Stimulated activated CD8-positive, alpha-beta memory T cell treated with anti-CD3 and anti-CD28 coated beads, Interleukin-15, amount 100 ng/mL, for 24 hours (primary cell): ENCODE measurements around the gene FLNC.

Source experiments
- DNase-seq: peaks from one replicate; pipeline ENCODE4 v3.0.0-alpha.2; 2020; ENCODE audit warnings: low read depth

Gene FLNC

DNA sequence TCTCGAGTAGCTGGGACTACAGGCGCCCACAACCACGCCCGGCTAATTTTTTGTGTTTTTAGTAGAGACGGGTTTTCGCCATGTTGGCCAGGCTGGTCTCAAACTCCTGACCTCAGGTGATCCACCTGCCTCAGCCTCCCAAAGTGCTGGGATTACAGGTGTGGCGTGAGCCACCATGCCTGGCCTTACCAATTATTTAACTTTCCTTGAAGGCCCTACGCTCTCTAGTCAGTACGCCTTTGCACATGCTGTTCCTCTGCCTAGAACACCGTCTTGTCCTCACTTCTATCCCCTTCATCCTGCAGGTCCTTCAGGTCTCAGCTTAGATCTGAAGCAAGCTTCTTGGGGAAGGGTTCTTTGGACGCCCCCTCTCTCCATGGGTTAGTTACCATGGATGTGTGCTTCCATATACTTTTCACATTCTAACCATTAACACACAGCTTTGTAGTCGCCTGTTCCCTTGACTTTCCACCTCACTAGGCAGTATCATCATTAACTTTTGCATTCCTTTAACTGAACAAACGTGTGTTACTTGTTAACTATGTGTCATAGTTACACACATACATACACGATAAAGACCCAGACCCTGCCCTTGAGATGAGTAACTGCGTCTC is 31.9 kb downstream of the FLNC start:
- DNase-seq: no peak

DNA sequence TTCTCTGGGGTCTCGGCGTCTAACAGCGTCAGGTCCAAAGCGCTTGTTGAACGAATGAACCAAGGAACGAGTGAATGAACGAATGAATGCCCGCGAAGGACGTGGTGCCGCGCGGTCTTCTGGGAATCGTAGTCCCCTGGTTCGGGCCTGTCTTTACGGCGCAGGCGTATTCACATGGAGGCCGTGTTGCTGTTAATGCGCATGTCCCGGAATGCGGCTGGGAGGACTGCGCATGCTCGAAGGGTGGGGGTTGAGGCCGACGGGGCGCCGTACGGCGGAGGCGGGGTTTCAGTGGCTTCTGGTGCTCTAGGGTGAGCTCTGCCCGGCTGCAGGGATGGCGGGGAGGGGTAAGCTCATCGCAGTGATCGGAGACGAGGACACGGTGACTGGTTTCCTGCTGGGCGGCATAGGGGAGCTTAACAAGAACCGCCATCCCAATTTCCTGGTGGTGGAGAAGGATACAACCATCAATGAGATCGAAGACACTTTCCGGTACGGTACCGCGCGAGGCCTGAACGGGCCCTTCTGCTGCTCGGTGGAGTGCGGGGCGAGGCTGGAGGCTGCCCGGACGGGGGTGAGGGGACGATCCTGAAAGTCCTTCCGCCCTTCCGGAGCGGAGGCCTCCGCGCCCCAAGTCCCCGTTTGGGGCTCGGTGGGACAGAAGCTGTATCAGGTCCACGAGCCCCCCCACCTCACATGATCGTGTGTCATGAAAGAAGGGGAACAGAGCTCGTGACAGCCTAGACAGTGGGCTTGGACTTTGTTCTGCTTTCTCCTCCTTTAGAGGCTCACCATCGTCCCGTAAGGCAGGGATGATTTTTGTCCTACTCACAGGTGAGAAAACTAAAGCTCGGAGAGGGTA is 32.6 kb downstream of the FLNC start, which contains the start of gene ATP6V1F:
TSS of gene ATP6V1F (plus strand) at position 286 of the 862 bp plus-strand sequence. CDS start at position 335, 49 bp downstream.
- DNase-seq: peak; percentile 99

DNA sequence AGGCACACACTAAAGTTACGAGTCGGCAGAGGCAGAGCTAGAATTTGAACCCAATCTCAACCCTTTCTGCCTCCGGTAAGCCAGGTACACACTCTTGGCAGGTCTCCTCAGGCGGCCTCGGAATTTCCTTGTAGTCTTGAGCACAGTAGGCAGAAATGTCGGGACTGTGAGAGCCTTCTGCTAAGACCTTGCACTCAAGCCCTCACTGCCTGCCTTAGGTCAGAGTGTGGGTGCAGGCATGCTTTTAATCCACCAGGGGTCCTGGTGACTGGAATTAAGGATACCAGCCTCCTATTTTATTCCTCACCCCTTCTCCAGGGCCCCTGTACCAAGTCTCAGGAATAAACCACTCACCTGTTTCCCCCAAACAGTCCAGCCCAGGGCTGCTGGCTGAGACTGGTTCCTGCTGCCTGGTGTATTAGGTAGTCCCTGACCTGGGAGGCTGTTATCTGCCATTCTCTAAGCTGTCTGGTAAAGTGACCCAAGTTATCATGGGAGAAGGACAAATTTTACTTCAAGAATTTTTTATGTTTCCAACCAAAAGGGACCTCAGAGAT is 33.3 kb downstream of the FLNC start:
- no peak for DNase-seq

DNA sequence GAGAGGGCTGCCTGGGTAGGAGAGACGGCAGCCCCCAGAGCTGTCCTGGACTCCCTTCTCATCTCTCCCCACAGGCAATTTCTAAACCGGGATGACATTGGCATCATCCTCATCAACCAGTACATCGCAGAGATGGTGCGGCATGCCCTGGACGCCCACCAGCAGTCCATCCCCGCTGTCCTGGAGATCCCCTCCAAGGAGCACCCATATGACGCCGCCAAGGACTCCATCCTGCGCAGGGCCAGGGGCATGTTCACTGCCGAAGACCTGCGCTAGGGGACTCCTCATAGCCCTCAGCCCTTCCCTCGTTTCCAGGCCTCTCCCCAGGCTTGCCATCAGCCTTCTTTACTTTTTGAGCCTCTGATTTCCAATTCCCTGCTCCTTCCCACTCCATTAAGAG is 35.1 kb downstream of the FLNC start:
- no peak for DNase-seq

DNA sequence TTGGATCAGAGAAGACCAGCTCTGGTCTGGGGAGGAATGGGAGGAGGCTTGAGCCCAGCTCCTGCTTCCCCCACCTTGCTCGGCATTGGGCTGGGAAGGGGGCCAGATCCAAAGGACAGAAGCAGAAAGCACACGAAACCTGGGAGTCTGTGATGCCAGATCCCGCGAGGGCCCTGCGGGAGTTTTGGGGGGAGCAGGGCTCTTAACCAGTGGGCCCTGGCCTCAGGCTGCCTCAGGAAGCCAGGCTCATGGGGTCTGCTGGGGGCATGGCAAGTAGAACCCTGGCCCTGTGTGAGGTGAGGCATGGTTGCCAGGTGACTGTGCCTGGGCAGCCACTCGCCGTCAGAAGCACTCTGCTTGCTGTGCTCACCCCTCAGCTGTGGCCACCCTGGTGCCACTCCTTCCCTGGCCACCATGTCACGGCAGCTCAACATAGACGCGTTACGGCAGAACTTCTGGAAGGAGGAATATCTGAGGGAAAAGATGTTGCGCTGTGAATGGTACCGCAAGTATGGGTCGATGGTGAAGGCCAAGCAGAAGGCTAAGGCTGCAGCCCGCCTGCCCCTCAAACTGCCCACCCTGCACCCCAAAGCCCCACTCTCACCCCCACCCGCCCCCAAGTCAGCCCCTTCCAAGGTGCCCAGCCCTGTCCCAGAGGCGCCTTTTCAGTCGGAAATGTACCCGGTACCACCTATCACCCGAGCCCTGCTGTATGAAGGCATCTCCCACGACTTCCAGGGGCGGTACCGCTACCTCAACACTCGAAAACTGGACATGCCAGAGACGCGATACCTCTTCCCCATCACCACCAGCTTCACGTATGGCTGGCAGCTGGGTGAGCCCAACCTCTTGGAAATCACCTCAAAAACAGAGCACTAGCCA is 36.0 kb downstream of the FLNC start:
- no peak for DNase-seq

DNA sequence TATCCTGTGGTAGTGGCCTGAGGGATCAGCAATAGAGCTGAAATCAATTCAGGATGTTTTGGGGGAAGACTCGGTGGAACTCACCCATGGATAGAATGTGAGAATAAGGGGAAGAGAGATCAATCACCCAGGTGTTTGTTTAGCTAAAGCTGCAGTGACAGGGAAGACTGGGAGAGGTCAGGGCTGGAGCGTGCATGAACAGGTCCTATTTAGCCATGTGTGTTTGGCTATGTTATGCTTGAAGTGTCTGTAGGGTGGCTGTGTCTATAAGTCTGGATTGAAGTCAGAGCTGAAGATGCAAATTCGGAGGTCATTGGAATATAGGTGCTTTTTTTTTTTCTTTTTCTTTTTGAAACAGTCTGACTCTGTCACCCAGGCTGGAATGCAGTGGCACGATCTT is 37.0 kb downstream of the FLNC start:
- no peak for DNase-seq

DNA sequence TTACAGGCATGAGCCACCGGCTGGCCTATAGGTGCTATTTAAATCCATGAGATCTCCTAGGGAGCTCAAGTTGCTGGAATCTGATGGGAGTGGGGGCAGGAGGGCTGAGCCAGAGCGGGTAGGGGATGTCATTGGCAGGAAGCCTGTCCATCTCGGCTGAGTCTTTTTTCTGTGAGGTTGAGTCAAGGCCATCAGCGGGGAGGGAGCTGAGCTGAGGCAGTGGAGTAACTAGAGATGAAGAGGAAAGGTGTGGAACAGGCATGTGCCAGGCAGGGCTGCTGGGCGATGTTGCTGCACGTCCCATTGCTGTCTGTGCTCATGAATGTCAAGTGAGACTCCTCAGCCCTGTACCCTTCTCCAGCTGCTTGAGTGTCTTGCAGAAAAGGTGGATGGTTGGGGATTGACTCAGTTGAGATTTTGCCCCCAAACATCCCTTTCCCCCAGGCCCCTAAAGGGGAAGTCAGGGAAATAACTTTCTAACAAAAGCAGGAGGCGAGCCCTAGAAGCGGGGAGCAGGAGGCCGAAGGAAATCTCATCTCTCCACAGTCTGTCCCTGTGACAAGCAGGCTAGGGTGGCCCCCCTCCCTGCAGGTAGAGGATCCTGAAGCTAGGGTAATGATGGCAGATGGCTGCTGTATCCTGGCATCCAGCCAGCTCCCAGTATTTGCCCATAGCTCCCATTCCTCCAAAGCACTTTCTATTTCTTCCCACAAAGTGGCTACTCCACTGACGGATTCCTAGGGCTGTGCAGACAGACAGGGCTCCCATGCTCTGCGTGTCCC is 37.8 kb downstream of the FLNC start:
- DNase-seq: no peak

DNA sequence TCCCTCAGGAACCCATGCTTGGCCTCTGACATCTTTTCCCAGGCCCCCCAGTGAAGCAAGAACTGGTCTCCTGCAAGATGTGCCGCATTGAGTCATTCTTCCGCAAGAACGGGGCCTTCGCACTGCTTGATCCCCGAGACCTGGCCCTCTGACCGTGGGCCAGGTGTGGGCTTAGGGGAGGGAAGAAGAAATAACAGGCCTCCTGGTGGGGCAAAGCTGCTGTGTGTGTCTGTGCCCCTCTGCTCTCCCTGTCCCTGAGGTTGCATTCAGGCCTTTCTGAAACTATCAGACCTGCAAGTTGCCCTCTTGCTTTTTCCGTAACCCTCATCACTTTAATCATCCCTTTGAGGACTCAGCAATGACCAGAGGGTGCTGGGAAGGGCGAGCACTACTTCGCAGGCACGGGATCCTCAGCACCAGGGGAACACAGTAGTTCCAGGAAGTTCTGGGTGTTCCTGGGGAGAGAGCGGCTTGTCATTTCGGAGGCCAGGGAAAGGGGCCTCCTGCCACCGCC is 38.5 kb downstream of the FLNC start:
- no peak for DNase-seq

DNA sequence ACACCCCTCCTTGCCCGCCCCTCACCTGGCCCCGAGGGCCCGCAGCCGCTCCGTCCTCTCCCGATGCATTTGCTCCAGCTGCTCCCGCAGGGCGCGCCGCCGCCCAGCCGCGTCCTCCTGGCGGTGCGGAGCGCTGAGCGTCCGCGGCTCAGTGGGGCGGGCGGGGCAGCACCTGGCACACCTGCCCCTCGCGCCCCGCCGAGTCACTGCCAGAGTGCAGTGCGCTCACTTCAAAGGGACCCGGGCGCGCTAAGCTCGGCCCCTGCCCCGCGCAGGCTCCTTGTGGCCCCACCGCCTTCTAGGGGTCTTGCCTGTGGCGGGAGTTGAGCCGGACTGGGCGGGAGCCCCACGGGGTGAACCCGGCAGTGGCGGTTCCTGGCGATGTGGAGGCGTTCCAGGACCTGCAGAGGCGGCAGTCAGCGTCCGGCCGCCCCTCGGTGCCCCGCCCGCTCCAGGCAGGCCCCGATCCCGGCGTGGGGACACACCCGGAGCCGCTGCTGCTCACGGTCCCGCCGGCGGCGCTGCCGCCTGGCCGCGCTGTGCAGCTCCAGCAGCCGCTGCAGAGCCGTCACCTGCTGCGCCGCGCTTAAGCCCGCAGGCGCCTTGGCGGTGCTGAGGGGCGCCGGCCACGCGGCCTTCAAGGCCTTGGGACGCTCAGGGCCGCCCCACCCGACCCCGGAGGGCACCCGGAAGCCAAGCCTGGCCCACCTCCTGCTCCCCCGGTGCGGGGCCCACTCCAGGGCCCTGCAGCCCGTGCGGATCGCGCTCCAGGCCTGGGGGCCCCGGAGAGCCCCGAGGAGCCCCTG is 39.1 kb downstream of the FLNC start:
- DNase-seq: no peak

DNA sequence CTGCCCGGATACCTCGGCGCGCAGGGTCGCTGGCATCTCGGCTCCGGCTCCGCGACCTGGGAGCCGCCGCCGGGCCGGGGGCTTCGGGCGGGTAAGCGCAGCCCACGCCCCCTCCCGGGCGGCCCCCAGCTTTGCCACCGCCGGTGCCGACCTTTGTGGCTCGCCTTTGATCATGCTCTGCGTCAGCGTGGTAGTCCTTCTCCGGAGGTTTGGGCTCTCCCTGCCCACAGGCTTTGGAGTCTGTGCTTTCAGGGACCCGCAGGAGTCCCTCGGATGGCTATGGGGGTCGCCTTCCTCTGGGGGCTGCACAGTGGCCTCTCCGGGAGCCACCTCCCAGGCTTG is 39.7 kb downstream of the FLNC start:
- no peak for DNase-seq

DNA sequence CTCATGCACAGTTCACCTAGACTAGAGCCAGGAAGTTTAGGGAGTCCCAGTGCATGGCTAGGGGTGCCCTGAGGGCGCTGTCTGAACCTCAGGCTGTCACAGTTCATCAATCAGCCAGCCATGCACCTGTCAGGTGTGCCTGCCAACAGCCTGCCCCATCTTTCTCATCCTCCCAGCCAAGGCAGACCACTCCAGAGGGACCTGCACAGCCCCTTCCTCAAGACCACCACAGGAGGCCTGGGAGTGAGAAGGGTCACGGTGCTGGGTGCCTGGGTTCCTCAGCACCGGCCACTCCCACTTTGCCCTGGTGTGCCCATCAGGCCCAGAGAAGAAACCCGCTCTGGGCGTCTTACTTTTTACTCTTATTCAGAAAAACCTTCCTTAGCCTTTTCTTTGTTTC is 40.8 kb downstream of the FLNC start:
- no peak for DNase-seq

DNA sequence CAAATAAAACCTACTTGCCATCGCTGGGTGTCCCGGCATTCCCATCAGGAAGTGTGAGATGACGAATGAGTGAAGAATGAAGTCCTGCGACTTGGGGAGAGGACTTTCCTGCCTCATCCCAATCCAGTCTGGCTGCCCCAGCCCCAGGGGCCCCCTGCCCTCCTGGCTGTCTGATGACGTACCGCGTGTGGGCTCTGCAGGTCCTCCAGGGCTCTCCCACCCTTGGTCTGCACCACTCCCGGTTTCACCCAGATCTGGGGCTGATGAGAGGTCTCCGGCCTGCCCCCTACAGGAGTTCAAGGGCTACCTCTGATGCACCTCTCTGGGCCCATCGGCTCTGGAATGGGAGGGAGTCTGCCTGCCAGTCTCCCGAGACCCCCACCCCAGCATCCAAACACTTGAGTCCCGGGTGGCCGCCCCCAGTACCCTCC is 42.2 kb downstream of the FLNC start:
- no peak for DNase-seq

DNA sequence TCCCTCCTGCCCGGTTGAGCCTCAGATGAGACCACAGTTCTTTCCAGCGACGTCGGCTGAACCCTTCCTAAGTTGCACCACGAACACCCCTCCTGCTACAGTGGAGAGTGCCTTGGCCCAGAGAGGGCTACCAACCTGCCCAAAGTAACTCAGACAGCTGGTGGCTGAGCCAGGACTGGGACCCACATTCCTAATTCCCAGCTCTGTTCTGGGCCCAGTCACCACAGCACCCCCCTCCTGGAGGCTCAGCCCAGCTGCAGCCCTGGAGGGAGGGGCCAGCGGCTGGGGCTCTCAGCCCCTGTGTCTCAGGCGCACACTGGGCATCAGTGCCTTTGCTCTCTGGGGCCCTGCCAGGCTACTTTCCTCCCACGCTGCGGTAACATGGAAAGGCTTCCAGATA is 43.0 kb downstream of the FLNC start:
- DNase-seq: no peak

DNA sequence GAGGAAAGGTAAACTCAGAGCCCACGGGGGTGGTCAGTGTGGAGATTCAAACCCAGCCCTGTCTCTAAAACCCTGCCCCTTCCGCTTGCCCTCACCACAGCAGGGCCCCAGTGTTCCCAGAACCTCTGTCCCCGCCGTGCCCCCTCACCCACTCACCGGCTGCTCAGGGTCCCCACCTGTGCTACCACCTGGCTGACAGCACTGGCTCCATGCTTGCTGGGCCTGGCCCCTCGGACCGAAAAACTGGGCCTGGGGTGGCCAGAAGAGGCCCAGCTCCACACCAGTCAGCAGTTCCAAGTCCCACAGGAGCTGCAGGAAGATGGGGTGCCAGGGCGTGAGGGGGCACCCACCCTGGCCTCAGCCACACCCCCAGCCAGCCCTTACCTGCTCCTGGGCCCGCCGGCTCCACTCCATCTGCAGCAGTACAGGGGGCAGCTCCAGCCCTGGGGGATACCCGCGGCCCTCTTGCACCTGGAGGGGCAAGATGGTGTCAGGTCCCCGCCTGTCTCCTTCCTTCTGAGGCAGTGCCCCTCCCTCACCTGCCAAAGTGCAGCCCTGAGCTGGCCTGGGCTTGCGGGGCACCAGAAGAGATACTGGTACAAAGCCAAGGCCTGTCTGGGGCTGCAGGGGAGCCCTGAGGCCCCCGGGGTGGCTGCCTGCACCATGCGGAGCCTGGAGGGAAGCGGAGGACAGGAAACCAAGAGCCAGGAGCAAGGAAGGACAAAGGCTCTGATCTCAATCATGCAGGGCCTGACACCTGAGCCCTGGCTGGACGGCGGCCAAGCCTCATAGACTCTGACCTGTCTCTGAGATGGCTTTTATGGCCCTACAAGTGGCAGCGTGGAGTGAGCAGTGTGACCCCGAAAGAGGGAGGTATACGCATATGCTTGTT is 44.2 kb downstream of the FLNC start:
- DNase-seq: no peak

DNA sequence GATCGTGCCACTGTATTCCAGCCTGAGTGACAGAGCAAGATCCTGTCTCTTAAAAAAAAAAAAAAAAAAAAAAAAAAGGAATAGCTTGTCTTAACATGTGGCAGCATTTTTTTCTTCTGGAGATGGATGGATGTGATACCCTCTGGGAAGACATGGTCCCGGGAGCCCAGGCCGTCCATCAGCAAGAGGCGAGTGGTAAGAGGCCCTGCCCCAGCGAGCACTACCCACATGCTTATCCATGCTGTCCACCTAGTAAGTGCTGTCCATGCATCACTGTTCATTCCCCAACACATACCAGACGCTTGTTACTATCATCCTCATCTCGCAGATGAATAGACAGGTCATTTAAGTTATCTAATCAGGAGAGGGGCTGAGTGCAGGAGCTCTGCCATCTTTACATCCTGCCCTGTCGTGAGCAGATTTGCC is 45.3 kb downstream of the FLNC start:
- DNase-seq: no peak

DNA sequence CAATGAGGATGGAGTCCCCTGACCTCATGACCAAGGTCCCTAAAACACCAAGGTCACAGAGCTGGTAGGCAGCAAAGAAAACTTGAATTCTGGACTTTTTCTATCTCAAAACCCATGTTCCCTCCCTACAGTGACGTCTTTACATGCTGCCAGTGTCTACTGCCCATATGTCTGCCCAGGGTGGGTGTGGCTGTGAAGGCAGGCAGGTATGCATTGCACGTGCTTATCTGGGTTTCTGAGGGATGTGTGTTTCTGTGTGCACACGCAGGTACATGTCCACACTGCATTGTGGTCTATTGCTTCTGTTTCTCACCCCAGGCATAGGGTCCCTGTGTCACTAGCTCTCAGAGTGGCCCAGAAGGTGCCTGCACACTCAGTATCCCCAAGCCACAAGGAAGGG is 45.9 kb downstream of the FLNC start:
- no peak for DNase-seq

DNA sequence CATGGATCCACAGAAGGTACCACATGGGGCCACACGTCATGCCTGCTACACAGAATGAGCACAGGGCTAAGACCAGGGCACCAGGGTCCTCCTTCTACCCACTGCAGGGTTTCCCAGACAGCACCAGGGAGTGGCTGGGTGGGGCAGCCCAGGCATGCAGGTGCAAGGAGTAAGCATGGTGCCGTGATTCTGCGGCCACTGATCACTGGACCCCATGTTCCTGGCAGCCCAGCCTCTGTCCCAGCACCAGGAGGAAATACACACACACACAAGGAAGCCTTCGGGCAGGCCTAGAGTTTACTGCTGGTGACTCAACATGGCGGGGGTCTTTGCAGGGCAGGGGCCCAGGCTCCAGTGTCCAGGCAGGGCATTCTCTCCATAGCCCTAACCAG is 46.4 kb downstream of the FLNC start:
- DNase-seq: no peak

DNA sequence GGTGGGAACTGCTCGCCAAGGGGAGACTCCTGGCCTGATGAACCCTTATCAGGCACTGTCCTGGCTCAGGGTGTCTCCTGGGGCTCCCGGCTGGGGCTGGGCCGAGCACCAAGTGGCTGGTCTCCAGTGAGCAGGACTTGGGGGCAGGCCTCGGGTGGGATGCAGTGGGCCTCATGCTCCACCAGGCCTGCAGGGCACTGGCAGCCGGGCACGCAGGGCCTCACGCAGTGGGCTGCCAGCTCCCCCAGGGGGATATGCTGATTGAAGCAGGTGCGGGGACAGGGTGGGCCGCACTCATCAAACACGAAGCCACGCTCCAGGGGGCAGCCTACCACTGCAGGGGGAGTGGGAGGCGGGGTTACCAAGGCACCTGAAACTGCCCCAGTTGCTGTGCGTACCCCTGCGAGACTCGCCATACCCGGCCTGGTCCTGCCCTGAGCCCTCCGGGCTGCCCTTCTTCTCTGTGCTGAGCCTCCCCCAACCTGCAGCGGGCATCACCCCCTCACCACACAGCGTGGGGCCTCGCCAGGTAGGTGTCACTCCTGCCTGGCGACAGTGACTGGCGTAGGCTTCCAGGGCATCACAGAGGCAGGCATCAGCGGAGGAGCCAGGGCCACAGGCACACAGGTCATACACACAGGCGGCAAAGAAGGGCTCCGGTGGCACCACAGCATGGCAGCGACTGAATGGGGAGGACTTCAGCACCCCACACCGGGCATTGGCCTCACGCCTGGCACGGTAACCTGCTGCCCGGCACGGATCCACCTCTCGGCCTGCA is 47.0 kb downstream of the FLNC start:
- no peak for DNase-seq

DNA sequence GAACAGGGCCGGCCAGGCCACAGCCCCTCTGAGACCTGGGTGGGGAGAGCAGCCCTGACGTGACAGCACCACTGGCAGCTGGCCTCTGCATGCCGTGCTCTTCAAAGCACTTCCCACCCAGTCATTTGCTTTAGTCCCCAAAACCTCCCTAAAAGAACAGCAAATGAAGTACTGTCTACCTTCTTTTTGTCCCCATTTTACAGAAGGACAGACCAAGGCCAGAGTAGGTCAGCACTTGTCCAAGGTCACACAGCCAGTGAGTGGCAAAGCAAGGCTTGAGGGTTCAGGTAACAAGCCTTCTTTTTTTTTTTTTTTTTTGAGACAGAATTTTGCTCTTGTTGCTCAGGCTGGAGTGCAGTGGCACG is 47.5 kb downstream of the FLNC start:
- no peak for DNase-seq
